BLaER1 treated with 17β-estradiol and CSF1 and Interleukin-3, amounts not matched to agents 10 nM and 100 nM (cell line): ENCODE measurements around the gene UGT1A10.

Experiments
- H3K27ac ChIP-seq, 11 experiments: shearing (Covaris generic); formaldehyde crosslinking; 2 replicates each; pipeline ENCODE4 v1.8.1; 2022
- H3K27me3 ChIP-seq, 11 experiments: shearing (Covaris generic); formaldehyde crosslinking; 2 replicates each; pipeline ENCODE4 v1.8.1; 2022
- H3K36me3 ChIP-seq, 11 experiments: shearing (Covaris generic); formaldehyde crosslinking; 2 replicates each; pipeline ENCODE4 v1.8.1; 2022
- H3K4me1 ChIP-seq, 10 experiments: shearing (Covaris generic); formaldehyde crosslinking; 2 replicates each; pipeline ENCODE4 v1.8.1; 2022
- H3K4me2 ChIP-seq, 11 experiments: shearing (Covaris generic); formaldehyde crosslinking; 2 replicates each; pipeline ENCODE4 v1.8.1; 2022
- H3K4me3 ChIP-seq, 10 experiments: shearing (Covaris generic); formaldehyde crosslinking; 2 replicates each; pipeline ENCODE4 v1.8.1; 2022
- H3K9ac ChIP-seq, 11 experiments: shearing (Covaris generic); formaldehyde crosslinking; 2 replicates each; pipeline ENCODE4 v1.8.1; 2022
- H3K9me3 ChIP-seq, 11 experiments: shearing (Covaris generic); formaldehyde crosslinking; replicated peaks in 1 of 11; 2 replicates each; pipeline ENCODE4 v1.8.1; 2022
- H4K20me1 ChIP-seq, 11 experiments: shearing (Covaris generic); formaldehyde crosslinking; 2 replicates each; pipeline ENCODE4 v1.8.1; 2022
- Cebpa-rat ChIP-seq, 11 experiments: shearing (Covaris generic); IDR thresholded peaks; 2 replicates each; pipeline ENCODE4 v1.8.1; 2022

The UGT1A10 gene

DNA sequence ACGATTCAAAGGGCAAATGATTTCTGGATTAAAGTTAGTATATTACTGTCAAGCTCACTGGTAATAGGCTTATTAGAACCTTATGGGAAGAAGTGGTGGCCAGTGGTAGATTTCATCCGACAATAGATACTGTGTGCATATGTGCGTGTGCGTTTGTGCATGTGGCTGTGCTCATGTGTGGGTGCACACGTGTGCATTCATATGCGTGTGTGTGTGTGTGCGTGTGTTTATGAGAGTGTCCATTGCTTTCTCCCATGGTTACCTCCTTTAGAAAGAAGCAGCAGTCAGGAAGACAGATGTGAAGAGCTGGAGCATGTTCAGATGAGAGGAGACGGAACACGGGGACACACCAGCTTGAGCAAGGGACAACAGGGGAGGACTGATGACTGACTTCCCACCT lies 133.0 kb downstream of the UGT1A10 start:
- Histone ChIP-seq H3K4me2 (no peak overlapping the region), H3K4me3 (no peak overlapping the region), H3K36me3 (no peaks in the 10 kb centered on the region), H3K4me1 (peaks cover 0 to 17% (median 0%) of the 10 kb centered on the region in 10 experiments; a peak in 8 of 20 replicates), H3K27ac (no peak overlapping the region), H3K9me3 (0 out of 22 replicates have a peak, but pooled peaks cover 0 to 4% (median 0%) of the 10 kb centered on the region in 11 experiments), H3K27me3 (no peaks in the 10 kb centered on the region), H3K9ac (no peak overlapping the region), H4K20me1 (no peaks in the 10 kb centered on the region)
- no peak for TF ChIP-seq Cebpa-rat (IDR thresholded peaks at IDR 0.05)

DNA sequence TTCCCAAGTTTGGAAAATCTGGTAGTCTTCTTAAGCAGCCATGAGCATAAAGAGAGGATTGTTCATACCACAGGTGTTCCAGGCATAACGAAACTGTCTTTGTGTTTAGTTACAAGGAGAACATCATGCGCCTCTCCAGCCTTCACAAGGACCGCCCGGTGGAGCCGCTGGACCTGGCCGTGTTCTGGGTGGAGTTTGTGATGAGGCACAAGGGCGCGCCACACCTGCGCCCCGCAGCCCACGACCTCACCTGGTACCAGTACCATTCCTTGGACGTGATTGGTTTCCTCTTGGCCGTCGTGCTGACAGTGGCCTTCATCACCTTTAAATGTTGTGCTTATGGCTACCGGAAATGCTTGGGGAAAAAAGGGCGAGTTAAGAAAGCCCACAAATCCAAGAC lies 135.9 kb downstream of the UGT1A10 start:
- TF ChIP-seq Cebpa-rat (IDR thresholded peaks at IDR 0.05), result no peak
- Histone ChIP-seq H3K27me3 (no peaks in the 10 kb centered on the region), H3K36me3 (no peaks in the 10 kb centered on the region; a peak in 2 of 22 replicates), H4K20me1 (no peaks in the 10 kb centered on the region), H3K4me2 (no peak overlapping the region), H3K9me3 (peaks cover 19 to 25% (median 22%) of the 10 kb centered on the region in 11 experiments), H3K4me1 (no peaks in the 10 kb centered on the region), H3K4me3 (no peak overlapping the region), H3K27ac (no peak overlapping the region), H3K9ac (no peak overlapping the region)

- Histone ChIP-seq H3K4me2 (no peak overlapping the region), H3K9ac (no peak overlapping the region), H4K20me1 (no peaks in the 10 kb centered on the region), H3K27ac (no peak overlapping the region), H3K36me3 (no peaks in the 10 kb centered on the region; a peak in 2 of 22 replicates), H3K9me3 (peaks cover 20 to 29% (median 25%) of the 10 kb centered on the region in 11 experiments), H3K4me1 (no peaks in the 10 kb centered on the region), H3K27me3 (no peaks in the 10 kb centered on the region), H3K4me3 (no peak overlapping the region)
- no peak for TF ChIP-seq Cebpa-rat (IDR thresholded peaks at IDR 0.05)
Measured at GRCh38 chr2:233772583-233772982, 136.3 kb downstream of the UGT1A10 start.

DNA sequence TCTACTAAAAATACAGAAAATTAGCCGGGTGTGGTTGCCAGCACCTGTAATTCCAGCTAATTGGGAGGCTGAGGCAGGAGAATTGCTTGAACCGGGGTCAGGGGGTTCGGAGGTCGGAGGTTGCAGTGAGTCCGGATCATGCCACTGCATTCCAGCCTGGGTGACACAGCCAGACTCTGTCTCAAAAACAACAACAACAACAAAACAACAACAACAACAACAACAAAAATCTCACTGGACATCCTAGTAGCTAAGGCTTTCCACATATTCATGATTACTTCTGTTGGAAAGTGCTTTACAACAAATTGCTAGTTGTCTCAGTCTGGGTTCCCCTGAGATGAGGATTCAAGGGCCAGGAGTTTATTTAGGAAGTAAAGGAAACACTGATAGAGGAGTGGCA lies 137.6 kb downstream of the UGT1A10 start:
- no peaks in the 10 kb centered on the region for H3K4me1 ChIP-seq
- H3K36me3 ChIP-seq, result no peaks in the 10 kb centered on the region; a peak in 2 of 22 replicates
- H3K9ac ChIP-seq, result no peak overlapping the region
- TF ChIP-seq Cebpa-rat (IDR thresholded peaks at IDR 0.05), result no peak
- no peak overlapping the region for H3K4me3 ChIP-seq
- no peak overlapping the region for H3K4me2 ChIP-seq
- no peaks in the 10 kb centered on the region for H3K27me3 ChIP-seq
- peaks cover 21 to 40% (median 31%) of the 10 kb centered on the region in 11 experiments for H3K9me3 ChIP-seq
- H3K27ac ChIP-seq, result no peak overlapping the region
- no peaks in the 10 kb centered on the region for H4K20me1 ChIP-seq

GRCh38 chr2:233775414-233775813 lies 139.2 kb downstream of the UGT1A10 start:
- Histone ChIP-seq H3K4me3 (no peak overlapping the region), H4K20me1 (no peaks in the 10 kb centered on the region), H3K36me3 (no peaks in the 10 kb centered on the region; a peak in 2 of 22 replicates), H3K27ac (no peak overlapping the region), H3K9ac (no peak overlapping the region), H3K4me2 (no peak overlapping the region), H3K27me3 (no peaks in the 10 kb centered on the region), H3K4me1 (no peaks in the 10 kb centered on the region), H3K9me3 (peaks cover 26 to 55% (median 42%) of the 10 kb centered on the region in 11 experiments)
- TF ChIP-seq Cebpa-rat (IDR thresholded peaks at IDR 0.05), result no peak

DNA sequence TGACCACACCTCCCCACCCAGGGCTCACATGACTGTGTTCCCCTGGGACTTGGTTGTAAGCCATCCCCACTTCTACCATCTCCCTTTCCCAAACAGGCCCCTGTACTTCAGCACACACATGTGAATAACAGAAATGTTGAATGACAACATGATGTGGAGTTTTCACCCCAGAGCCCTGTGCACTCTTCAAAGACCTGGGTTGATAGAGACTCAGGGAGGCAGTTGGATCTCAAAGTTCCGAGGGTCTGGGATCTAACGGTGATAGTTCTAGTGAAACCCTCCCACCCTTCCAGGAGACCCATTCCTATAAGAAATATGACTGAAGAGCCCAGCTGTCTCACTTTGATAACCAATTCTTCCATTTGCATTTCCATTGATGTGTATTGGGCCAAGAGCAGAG lies 141.8 kb downstream of the UGT1A10 start, which contains the start of gene MROH2A:
Gene MROH2A (plus strand): TSS at position 301 of the 400 bp plus-strand sequence. CDS start 1,029 bp downstream, outside the sequence.
- Histone ChIP-seq H3K9ac (no peak within 1 kb of the TSS), H3K36me3 (no peaks in the 10 kb centered on the region; a peak in 2 of 22 replicates), H3K9me3 (peaks cover 31 to 61% (median 49%) of the 10 kb centered on the region in 11 experiments), H3K27ac (no peak within 1 kb of the TSS), H3K4me3 (no peak within 1 kb of the TSS), H3K4me1 (no peaks in the 10 kb centered on the region), H4K20me1 (no peaks in the 10 kb centered on the region), H3K27me3 (no peaks in the 10 kb centered on the region), H3K4me2 (no peak within 1 kb of the TSS)
- TF ChIP-seq Cebpa-rat (IDR thresholded peaks at IDR 0.05), result no peak

DNA sequence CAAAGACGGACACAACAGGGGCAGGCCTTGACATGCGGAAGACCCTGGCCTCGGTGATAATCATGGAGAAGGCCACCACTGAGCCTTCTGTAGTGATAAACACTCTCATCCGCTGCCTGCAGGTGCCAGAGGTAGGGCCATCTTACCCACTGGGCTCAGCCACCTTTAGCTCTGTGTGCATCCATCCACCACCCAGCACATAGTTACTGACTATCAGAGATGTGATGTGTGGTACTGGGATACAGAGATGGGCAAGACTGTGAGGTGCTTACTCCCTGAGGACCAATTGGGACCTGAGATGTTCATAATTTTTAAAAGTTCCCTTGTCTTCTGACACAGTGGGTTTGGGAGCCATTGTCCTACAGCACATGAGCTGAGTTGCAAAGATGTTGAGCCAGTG lies 143.5 kb downstream of the UGT1A10 start:
- Histone ChIP-seq H3K27ac (no peak overlapping the region), H3K4me3 (no peak overlapping the region), H3K4me2 (no peak overlapping the region), H3K9me3 (peaks cover 31 to 66% (median 54%) of the 10 kb centered on the region in 11 experiments), H4K20me1 (no peaks in the 10 kb centered on the region), H3K36me3 (no peaks in the 10 kb centered on the region; a peak in 2 of 22 replicates), H3K9ac (no peak overlapping the region), H3K4me1 (peaks cover 0 to 3% (median 0%) of the 10 kb centered on the region in 10 experiments; a peak in 7 of 20 replicates), H3K27me3 (no peaks in the 10 kb centered on the region)
- TF ChIP-seq Cebpa-rat (IDR thresholded peaks at IDR 0.05), result no peak

DNA sequence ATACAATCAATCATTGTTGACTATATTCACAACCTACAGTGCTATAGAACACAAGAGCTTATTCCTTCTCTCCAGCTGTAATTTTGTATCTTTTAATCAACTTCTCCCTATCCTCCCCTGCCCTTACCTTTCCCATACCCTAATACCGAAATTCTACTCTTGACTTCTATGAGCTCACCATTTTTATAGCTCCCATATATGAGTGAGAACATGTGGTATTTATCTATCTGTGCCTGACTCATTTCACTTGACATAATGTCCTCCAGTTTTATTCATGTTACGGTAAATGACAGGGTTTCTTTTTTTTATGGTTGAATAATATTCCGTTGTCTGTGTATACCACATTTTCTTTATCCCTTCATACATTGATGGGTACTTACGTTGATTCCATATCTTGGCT lies 144.5 kb downstream of the UGT1A10 start:
- Histone ChIP-seq H3K4me1 (peaks cover 0 to 14% (median 4%) of the 10 kb centered on the region in 10 experiments; a peak in 9 of 20 replicates), H3K27me3 (no peaks in the 10 kb centered on the region), H3K9me3 (peaks cover 29 to 68% (median 55%) of the 10 kb centered on the region in 11 experiments), H3K36me3 (no peaks in the 10 kb centered on the region), H3K27ac (no peak overlapping the region), H3K9ac (no peak overlapping the region), H3K4me2 (no peak overlapping the region), H3K4me3 (no peak overlapping the region), H4K20me1 (no peaks in the 10 kb centered on the region)
- TF ChIP-seq Cebpa-rat (IDR thresholded peaks at IDR 0.05), result no peak

- H3K4me2 ChIP-seq, result no peak overlapping the region
- no peak for TF ChIP-seq Cebpa-rat (IDR thresholded peaks at IDR 0.05)
- H3K27me3 ChIP-seq, result no peaks in the 10 kb centered on the region
- no peak overlapping the region for H3K9ac ChIP-seq
- H3K27ac ChIP-seq, result no peak overlapping the region
- peaks cover 19 to 42% (median 27%) of the 10 kb centered on the region in 11 experiments for H3K9me3 ChIP-seq
- peaks cover 0 to 18% (median 4%) of the 10 kb centered on the region in 10 experiments; a peak in 9 of 20 replicates for H3K4me1 ChIP-seq
- H3K4me3 ChIP-seq, result no peak overlapping the region
- H3K36me3 ChIP-seq, result no peaks in the 10 kb centered on the region
- no peaks in the 10 kb centered on the region for H4K20me1 ChIP-seq
Measured at GRCh38 chr2:233789554-233789953, 153.3 kb downstream of the UGT1A10 start.
